ENCODE measurements around the gene MRPS27.

The MRPS27 gene

GRCh38 chr5:72212171-72212570 is 107.9 kb downstream of the MRPS27 start:
- no peak overlapping the region for H3K4me3 ChIP-seq (ENCODE audit: low read depth, low read length)
- TF ChIP-seq MAX (IDR thresholded peaks at IDR 0.05; ENCODE audit: low read depth, low read length): no peak
- TF ChIP-seq CTCF (IDR thresholded peaks at IDR 0.05; ENCODE audit: low read depth, low read length): no peak

GRCh38 chr5:72210888-72211678 is 109.0 kb downstream of the MRPS27 start:
- H3K4me3 ChIP-seq (ENCODE audit: low read depth, low read length): no peak overlapping the region
- no peak for DNase-seq (ENCODE audit: low read depth)
- TF ChIP-seq MAX (IDR thresholded peaks at IDR 0.05; ENCODE audit: low read depth, low read length): no peak
- TF ChIP-seq MYC (IDR thresholded peaks at IDR 0.05; ENCODE audit: low read depth, low read length): no peak
- TF ChIP-seq POLR2A (IDR thresholded peaks at IDR 0.05; ENCODE audit: extremely low read depth, insufficient read length): no peak
- TF ChIP-seq CTCF (IDR thresholded peaks at IDR 0.05; ENCODE audit: low read depth, low read length): no peak

More at GRCh38 chr5:72212171-72212570, 107.9 kb downstream of the MRPS27 start:
- DNase-seq (ENCODE audit: low read depth): no peak

- H3K4me3 ChIP-seq (ENCODE audit: low read depth, low read length): no peak overlapping the region
- TF ChIP-seq MAX (IDR thresholded peaks at IDR 0.05; ENCODE audit: low read depth, low read length): no peak
- DNase-seq (ENCODE audit: low read depth): peak; percentile 25
Observed at GRCh38 chr5:72209147-72210115, 110.6 kb downstream of the MRPS27 start.

- TF ChIP-seq POLR2A (IDR thresholded peaks at IDR 0.05; ENCODE audit: extremely low read depth, insufficient read length) (no peak), MAX (IDR thresholded peaks at IDR 0.05; ENCODE audit: low read depth, low read length) (no peak), CTCF (IDR thresholded peaks at IDR 0.05; ENCODE audit: low read depth, low read length) (no peak), MYC (IDR thresholded peaks at IDR 0.05; ENCODE audit: low read depth, low read length) (no peak)
- no peak for DNase-seq (ENCODE audit: low read depth)
Observed at GRCh38 chr5:72208324-72208926, 111.6 kb downstream of the MRPS27 start.

GRCh38 chr5:72206994-72207393 is 113.0 kb downstream of the MRPS27 start:
- TF ChIP-seq MAX (IDR thresholded peaks at IDR 0.05; ENCODE audit: low read depth, low read length) (no peak), POLR2A (IDR thresholded peaks at IDR 0.05; ENCODE audit: extremely low read depth, insufficient read length) (no peak), CTCF (IDR thresholded peaks at IDR 0.05; ENCODE audit: low read depth, low read length) (no peak)
- DNase-seq (ENCODE audit: low read depth): no peak
- H3K4me3 ChIP-seq (ENCODE audit: low read depth, low read length): no peak overlapping the region

More at GRCh38 chr5:72208324-72208926, 111.6 kb downstream of the MRPS27 start:
- no peak overlapping the region for H3K4me3 ChIP-seq (ENCODE audit: low read depth, low read length)
